ENCODE data around the gene RILPL1.
"Not testable (repeated sequence)": the region's sequence is repeated elsewhere in the genome, so short reads cannot be mapped to it uniquely, and the experiment has no call there.

Gene RILPL1

GRCh38 chr12:123533672-123534643, at the start of gene RILPL1:
RILPL1 (minus strand) TSS chr12:123533719; CDS start chr12:123533482, 237 bp downstream.
- DNase-seq (ENCODE audit: low read depth): peak; percentile 48

- no peak for DNase-seq (ENCODE audit: low read depth)
Measured at GRCh38 chr12:123580772-123581171, 47.3 kb upstream of the RILPL1 start.

GRCh38 chr12:123578829-123579228, 45.3 kb upstream of the RILPL1 start:
- not testable (repeated sequence) for DNase-seq (ENCODE audit: low read depth)

GRCh38 chr12:123578243-123578642, 44.7 kb upstream of the RILPL1 start:
- DNase-seq (ENCODE audit: low read depth): no peak

GRCh38 chr12:123576611-123577010, 43.1 kb upstream of the RILPL1 start:
- no peak for DNase-seq (ENCODE audit: low read depth)

GRCh38 chr12:123573870-123574269, 40.4 kb upstream of the RILPL1 start:
- DNase-seq (ENCODE audit: low read depth): no peak

- no peak for DNase-seq (ENCODE audit: low read depth)
Measured at GRCh38 chr12:123572391-123572790, 38.9 kb upstream of the RILPL1 start.

- DNase-seq (ENCODE audit: low read depth): no peak
Measured at GRCh38 chr12:123571343-123571813, 37.9 kb upstream of the RILPL1 start.

- DNase-seq (ENCODE audit: low read depth): no peak
Measured at GRCh38 chr12:123559468-123559867, 25.9 kb upstream of the RILPL1 start.

GRCh38 chr12:123558487-123558886, 25.0 kb upstream of the RILPL1 start:
- DNase-seq (ENCODE audit: low read depth): not testable (repeated sequence)

- DNase-seq (ENCODE audit: low read depth): not testable (repeated sequence)
Measured at GRCh38 chr12:123554843-123555242, 21.3 kb upstream of the RILPL1 start.

- DNase-seq (ENCODE audit: low read depth): not testable (repeated sequence)
Measured at GRCh38 chr12:123554136-123554535, 20.6 kb upstream of the RILPL1 start.

- DNase-seq (ENCODE audit: low read depth): no peak
Measured at GRCh38 chr12:123550700-123551099, 17.2 kb upstream of the RILPL1 start.

- DNase-seq (ENCODE audit: low read depth): no peak
Measured at GRCh38 chr12:123548107-123548506, 14.6 kb upstream of the RILPL1 start.

GRCh38 chr12:123546281-123546680, 12.8 kb upstream of the RILPL1 start:
- no peak for DNase-seq (ENCODE audit: low read depth)

GRCh38 chr12:123543541-123543940, 10.0 kb upstream of the RILPL1 start:
- no peak for DNase-seq (ENCODE audit: low read depth)

GRCh38 chr12:123540899-123541662, 7.6 kb upstream of the RILPL1 start:
- no peak for DNase-seq (ENCODE audit: low read depth)

GRCh38 chr12:123535952-123536351, 2.4 kb upstream of the RILPL1 start:
- DNase-seq (ENCODE audit: low read depth): not testable (repeated sequence)

- peak; percentile 3 for DNase-seq (ENCODE audit: low read depth)
Measured at GRCh38 chr12:123532808-123533649, 490 bp downstream of the RILPL1 start.

- DNase-seq (ENCODE audit: low read depth): no peak
Measured at GRCh38 chr12:123532019-123532418, 1.5 kb downstream of the RILPL1 start.

- no peak for DNase-seq (ENCODE audit: low read depth)
Measured at GRCh38 chr12:123531091-123531490, 2.4 kb downstream of the RILPL1 start.

GRCh38 chr12:123530668-123531067, 2.9 kb downstream of the RILPL1 start:
- DNase-seq (ENCODE audit: low read depth): no peak

Measured in activated T-cell treated with anti-CD3 and anti-CD28 coated beads for 48 hours (primary cell).